HCT116 (cell line): ENCODE measurements around the gene SWT1.

ENCODE experiments used
- CBX3 ChIP-seq: IDR thresholded peaks from 2 replicates; pipeline ENCODE4 v1.6.1; 2012; ENCODE audit warnings: low read depth
- CEBPB ChIP-seq: IDR thresholded peaks from 2 replicates; pipeline ENCODE4 v1.6.1; 2012; ENCODE audit warnings: low read depth
- POLR2A ChIP-seq: IDR thresholded peaks from 2 replicates; pipeline ENCODE4 v1.7.0; 2011; ENCODE audit warnings: borderline replicate concordance; ENCODE audit not compliant: insufficient read depth, insufficient read length; ENCODE audit errors: extremely low read depth
- POLR2AphosphoS5 ChIP-seq: IDR thresholded peaks from 2 replicates; pipeline ENCODE4 v1.6.1; 2011; ENCODE audit warnings: mild to moderate bottlenecking, low read depth, low read length, moderate library complexity
- TCF7L2 ChIP-seq: IDR thresholded peaks from 2 replicates; pipeline ENCODE4 v1.7.0; 2011; ENCODE audit warnings: borderline replicate concordance, inconsistent platforms; ENCODE audit not compliant: insufficient read depth, insufficient read length; ENCODE audit errors: extremely low read depth
- YY1 ChIP-seq: IDR thresholded peaks from 2 replicates; pipeline ENCODE4 v1.6.1; 2011; ENCODE audit warnings: low read length, low read depth, moderate library complexity, mild to moderate bottlenecking; ENCODE audit not compliant: insufficient replicate concordance; ENCODE audit errors: extremely low read depth
- TF ChIP-seq, protein P1 (sequence below), 3 experiments: fragments of 200-600 bp in 1 of 3; sonication (generic) in 1 of 3; IDR thresholded peaks in 2 of 3; conservative IDR thresholded peaks in 1 of 3; 2 replicates each; pipeline ENCODE4 v1.5.1; 2012 to 2017; ENCODE audit warnings: low read depth in 2 of 3, low read length in 2 of 3, antibody characterized with exemption in 1 of 3, borderline replicate concordance in 1 of 3, control low read depth in 1 of 3, mild to moderate bottlenecking in 1 of 3, mixed read lengths in 1 of 3, mixed run types in 1 of 3, moderate library complexity in 1 of 3; ENCODE audit not compliant: insufficient read depth in 1 of 3
- TF ChIP-seq, protein P2 (sequence below): IDR thresholded peaks from 2 replicates; pipeline ENCODE4 v1.6.1; 2012

DNA sequence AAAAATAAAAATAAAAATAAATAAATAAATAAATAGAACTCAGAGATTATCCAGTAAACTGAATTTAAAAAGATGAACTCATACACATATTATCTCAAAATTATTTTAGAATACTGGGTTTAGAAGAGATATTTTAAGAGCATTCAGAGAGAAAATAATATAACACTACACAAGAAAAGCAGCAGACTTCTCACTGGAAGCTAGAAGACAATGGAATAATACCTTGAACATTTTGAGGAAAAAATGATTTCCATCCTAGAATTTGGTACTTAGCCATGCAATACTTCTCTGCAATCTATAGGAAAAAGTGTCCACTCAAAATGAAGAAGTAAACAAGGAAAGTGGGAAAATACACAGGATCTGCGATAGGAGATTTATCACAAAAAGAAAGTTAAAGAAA, 24.4 kb upstream of the SWT1 start:
- no peak for TF ChIP-seq CEBPB
- TF ChIP-seq, protein P1, sequence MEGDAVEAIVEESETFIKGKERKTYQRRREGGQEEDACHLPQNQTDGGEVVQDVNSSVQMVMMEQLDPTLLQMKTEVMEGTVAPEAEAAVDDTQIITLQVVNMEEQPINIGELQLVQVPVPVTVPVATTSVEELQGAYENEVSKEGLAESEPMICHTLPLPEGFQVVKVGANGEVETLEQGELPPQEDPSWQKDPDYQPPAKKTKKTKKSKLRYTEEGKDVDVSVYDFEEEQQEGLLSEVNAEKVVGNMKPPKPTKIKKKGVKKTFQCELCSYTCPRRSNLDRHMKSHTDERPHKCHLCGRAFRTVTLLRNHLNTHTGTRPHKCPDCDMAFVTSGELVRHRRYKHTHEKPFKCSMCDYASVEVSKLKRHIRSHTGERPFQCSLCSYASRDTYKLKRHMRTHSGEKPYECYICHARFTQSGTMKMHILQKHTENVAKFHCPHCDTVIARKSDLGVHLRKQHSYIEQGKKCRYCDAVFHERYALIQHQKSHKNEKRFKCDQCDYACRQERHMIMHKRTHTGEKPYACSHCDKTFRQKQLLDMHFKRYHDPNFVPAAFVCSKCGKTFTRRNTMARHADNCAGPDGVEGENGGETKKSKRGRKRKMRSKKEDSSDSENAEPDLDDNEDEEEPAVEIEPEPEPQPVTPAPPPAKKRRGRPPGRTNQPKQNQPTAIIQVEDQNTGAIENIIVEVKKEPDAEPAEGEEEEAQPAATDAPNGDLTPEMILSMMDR (IDR thresholded peaks at IDR 0.05 in 2 of 3, conservative IDR thresholded peaks at IDR 0.05 in 1 of 3; ENCODE audit: borderline replicate concordance in 1 of 3, insufficient read depth in 1 of 3, low read depth in 2 of 3, low read length in 2 of 3): no peak
- no peak for TF ChIP-seq POLR2A
- no peak for TF ChIP-seq YY1
- no peak for TF ChIP-seq TCF7L2
- no peak for TF ChIP-seq POLR2AphosphoS5
- TF ChIP-seq, protein P2, sequence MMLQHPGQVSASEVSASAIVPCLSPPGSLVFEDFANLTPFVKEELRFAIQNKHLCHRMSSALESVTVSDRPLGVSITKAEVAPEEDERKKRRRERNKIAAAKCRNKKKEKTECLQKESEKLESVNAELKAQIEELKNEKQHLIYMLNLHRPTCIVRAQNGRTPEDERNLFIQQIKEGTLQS: no peak
- TF ChIP-seq CBX3: no peak
